ENCODE measurements around the gene ZNF384.

The ZNF384 gene

GRCh38 chr12:6650832-6651231, 38.3 kb downstream of the ZNF384 start:
- no peak for DNase-seq

GRCh38 chr12:6647083-6647604, 42.0 kb downstream of the ZNF384 start, which contains the start of gene ACRBP:
Gene ACRBP, minus strand, starts transcription at chr12:6647432. Its CDS starts 66 bp downstream, at chr12:6647366.
- no peak for DNase-seq

GRCh38 chr12:6646276-6647082, 42.7 kb downstream of the ZNF384 start:
- DNase-seq, result no peak

- no peak for DNase-seq
Observed at GRCh38 chr12:6644903-6645302, 44.3 kb downstream of the ZNF384 start.

- DNase-seq, result no peak
Observed at GRCh38 chr12:6644257-6644596, 44.9 kb downstream of the ZNF384 start.

- no peak for DNase-seq
Observed at GRCh38 chr12:6643569-6644256, 45.5 kb downstream of the ZNF384 start.

GRCh38 chr12:6641131-6641530, 48.0 kb downstream of the ZNF384 start:
- DNase-seq, result no peak

- no peak for DNase-seq
Observed at GRCh38 chr12:6640497-6640896, 48.7 kb downstream of the ZNF384 start.

GRCh38 chr12:6639151-6639801, 49.9 kb downstream of the ZNF384 start:
- no peak for DNase-seq

GRCh38 chr12:6638305-6638704, 50.9 kb downstream of the ZNF384 start:
- DNase-seq, result no peak

GRCh38 chr12:6635856-6636531, 53.2 kb downstream of the ZNF384 start, which contains the start of gene LPAR5:
Gene LPAR5, minus strand, starts transcription at chr12:6635959. Its CDS starts 14,711 bp downstream, at chr12:6621248.
- DNase-seq, result no peak

GRCh38 chr12:6635375-6635855, 53.8 kb downstream of the ZNF384 start:
- no peak for DNase-seq

GRCh38 chr12:6632026-6632983, 56.9 kb downstream of the ZNF384 start:
- peak; percentile 15 for DNase-seq

- DNase-seq, result no peak
Observed at GRCh38 chr12:6631549-6631961, 57.6 kb downstream of the ZNF384 start.

GRCh38 chr12:6630736-6631135, 58.4 kb downstream of the ZNF384 start:
- no peak for DNase-seq

- no peak for DNase-seq
Observed at GRCh38 chr12:6627616-6628015, 61.6 kb downstream of the ZNF384 start.

GRCh38 chr12:6626654-6627283, 62.4 kb downstream of the ZNF384 start:
- no peak for DNase-seq

GRCh38 chr12:6620885-6621274, 68.3 kb downstream of the ZNF384 start:
- no peak for DNase-seq

GRCh38 chr12:6620137-6620884, 68.9 kb downstream of the ZNF384 start:
- DNase-seq, result no peak
